ENCODE results near the gene SELENOW.

GRCh38 chr19:47749326-47749725 lies 29.2 kb upstream of the SELENOW start:
- TF ChIP-seq CTCF (IDR thresholded peaks at IDR 0.05) (no peak), POLR2A (IDR thresholded peaks at IDR 0.05) (no peak)

Data from lower leg skin (tissue), 3 donors.